SJSA1 (cell line): ENCODE data around the gene KLHL30. TPM values are rescaled to one million over a fixed set of nuclear protein-coding genes. Genes with fewer than 3 reads are reported as not detected.
A peak's percentile ranks its signal among the peaks of the same experiment; 100 is the strongest.
"Not testable (repeated sequence)": the region's sequence is repeated elsewhere in the genome, so short reads cannot be mapped to it uniquely, and the experiment has no call there.

Experiments
- DNase-seq, 2 experiments: peaks; one replicate each; pipeline ENCODE4 v3.0.0-alpha.2; 2015 to 2020; ENCODE audit warnings: low spot score in 2 of 2, low read depth in 1 of 2
- H3K27ac ChIP-seq: fragments of 250-450 bp; sonication (Bioruptor Pico); 2 replicates; pipeline ENCODE4 v1.5.1; 2020; ENCODE audit warnings: mild to moderate bottlenecking, moderate library complexity
- H3K27me3 ChIP-seq: fragments of 250-450 bp; sonication (Bioruptor Pico); replicated peaks from 2 replicates; pipeline ENCODE4 v1.5.1; 2020; ENCODE audit warnings: mild to moderate bottlenecking, moderate library complexity
- H3K36me3 ChIP-seq: fragments of 250-450 bp; sonication (Bioruptor Pico); 2 replicates; pipeline ENCODE4 v1.5.1; 2020; ENCODE audit warnings: mild to moderate bottlenecking
- H3K4me1 ChIP-seq: fragments of 250-450 bp; sonication (Bioruptor Pico); replicated peaks from 2 replicates; pipeline ENCODE4 v1.6.1; 2021; ENCODE audit warnings: mild to moderate bottlenecking
- H3K4me3 ChIP-seq: fragments of 250-450 bp; sonication (Bioruptor Pico); 2 replicates; pipeline ENCODE4 v1.5.1; 2020; ENCODE audit warnings: mild to moderate bottlenecking
- H3K9me3 ChIP-seq: fragments of 250-450 bp; sonication (Bioruptor Pico); replicated peaks from 2 replicates; pipeline ENCODE4 v1.5.1; 2020; ENCODE audit warnings: mild to moderate bottlenecking
- total RNA-seq: library from RNA; depleted of rRNA; stranded (reverse); fragments of >200 nt; shearing (Covaris generic); gene quantifications from 2 replicates; pipeline ENCODE4 v1.2.3, GENCODE V29; 2014

Gene KLHL30
- total RNA-seq, 1 experiment from 2014 or later = 1.5 TPM

DNA sequence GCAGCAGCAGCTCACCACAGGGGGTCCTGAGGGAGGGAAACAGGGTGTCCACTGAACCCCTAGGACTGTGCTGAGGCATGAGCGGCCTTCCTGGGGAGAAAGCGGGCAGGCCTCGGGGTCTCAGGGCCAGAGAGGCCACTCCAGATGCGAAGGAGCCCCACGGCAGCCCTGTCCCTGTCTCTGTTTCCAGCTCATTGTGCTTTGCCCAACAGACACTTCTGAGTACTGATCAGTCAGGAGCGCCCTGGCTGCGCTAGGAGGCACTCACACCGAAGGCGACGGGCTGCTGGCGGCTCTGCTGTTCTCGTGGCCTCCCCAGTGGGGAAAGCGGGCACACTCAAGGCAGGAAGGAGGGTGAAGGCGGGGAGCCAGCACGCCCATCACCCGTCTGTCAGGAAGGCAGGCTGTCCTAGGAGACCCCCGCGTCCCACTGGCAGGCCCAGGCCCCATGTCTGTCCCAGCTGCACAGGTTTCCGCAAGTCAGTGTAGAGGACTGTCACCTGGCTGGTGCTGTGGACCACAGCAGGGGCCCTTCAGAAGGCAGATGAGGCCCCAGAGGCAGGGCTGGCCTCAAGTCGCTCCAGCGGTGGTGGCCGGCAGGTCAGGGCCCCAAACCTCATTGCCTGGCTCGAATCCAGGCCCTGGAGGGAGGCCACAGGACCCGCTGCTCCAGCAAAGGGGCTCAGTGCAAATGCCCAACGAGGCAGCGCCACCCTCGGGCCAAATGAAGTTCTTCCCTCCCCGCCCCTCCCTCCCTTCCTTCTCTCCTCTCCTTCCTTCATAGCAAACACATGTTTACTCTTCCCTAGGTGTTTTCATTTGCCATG, 31.6 kb upstream of the KLHL30 start:
- DNase-seq = no peak
- Histone ChIP-seq H3K9me3 (no peaks in the 10 kb centered on the region), H3K4me1 (no peaks in the 10 kb centered on the region), H3K36me3 (no peaks in the 10 kb centered on the region), H3K4me3 (no peak overlapping the region), H3K27me3 (no peaks in the 10 kb centered on the region), H3K27ac (no peak overlapping the region)

DNA sequence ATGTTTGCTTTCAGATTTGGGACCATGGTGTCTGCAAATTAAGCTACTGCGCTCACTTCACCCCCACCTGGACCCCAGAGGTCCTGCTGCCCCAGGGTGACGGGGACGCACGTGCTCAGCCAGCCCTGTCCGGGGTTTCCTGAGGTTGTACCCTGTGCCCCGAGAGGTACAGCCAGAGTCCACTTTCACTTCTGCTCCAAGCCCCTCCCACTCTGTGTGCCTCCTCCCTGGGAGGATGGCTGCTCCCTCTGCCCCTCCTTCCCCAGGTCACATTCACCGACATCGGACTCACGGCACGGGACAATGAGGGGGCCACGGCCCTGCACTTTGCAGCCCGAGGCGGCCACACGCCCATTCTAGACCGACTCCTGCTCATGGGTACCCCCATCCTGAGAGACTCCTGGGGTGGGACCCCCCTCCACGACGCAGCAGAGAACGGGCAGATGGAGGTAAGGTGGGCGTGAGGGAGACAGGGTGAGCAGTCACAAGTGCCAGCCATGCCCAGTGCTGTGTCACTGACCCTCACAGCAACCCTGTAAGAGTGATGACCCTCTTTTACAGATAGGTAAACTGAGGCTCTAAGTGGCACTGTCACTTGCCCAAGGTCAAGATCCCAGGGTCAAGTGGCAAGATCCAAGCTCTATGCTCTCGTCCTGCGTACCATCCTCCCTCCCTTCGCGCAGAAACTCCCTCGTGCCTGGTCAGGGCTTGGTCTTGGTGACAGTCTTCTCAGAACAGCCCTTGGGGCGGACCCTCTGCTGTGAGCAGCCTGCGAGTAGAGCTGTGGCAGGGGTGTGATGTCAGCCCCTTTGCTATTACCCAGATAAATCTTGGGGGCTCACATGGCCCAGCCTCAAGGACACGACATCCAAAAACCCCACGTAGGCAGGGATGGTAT, 30.7 kb upstream of the KLHL30 start:
- Histone ChIP-seq H3K9me3 (no peaks in the 10 kb centered on the region), H3K27me3 (no peaks in the 10 kb centered on the region), H3K4me1 (no peaks in the 10 kb centered on the region)

GRCh38 chr2:238108423-238109183, 29.9 kb upstream of the KLHL30 start:
- Histone ChIP-seq H3K4me3 (no peak overlapping the region), H3K36me3 (no peaks in the 10 kb centered on the region), H3K9me3 (no peaks in the 10 kb centered on the region), H3K27ac (no peak overlapping the region), H3K4me1 (no peaks in the 10 kb centered on the region), H3K27me3 (no peaks in the 10 kb centered on the region)
- no peak for DNase-seq

More for the DNA sequence above, 30.7 kb upstream of the KLHL30 start:
- Histone ChIP-seq H3K27ac (no peak overlapping the region), H3K4me3 (no peak overlapping the region), H3K36me3 (no peaks in the 10 kb centered on the region)
- DNase-seq = no peak

GRCh38 chr2:238113611-238114010, 24.9 kb upstream of the KLHL30 start:
- Histone ChIP-seq H3K4me1 (peaks cover 11% of the 10 kb centered on the region), H3K27ac (no peak overlapping the region), H3K4me3 (no peak overlapping the region), H3K27me3 (no peaks in the 10 kb centered on the region), H3K36me3 (no peaks in the 10 kb centered on the region), H3K9me3 (no peaks in the 10 kb centered on the region)
- no peak for DNase-seq

- no peak for DNase-seq
These were observed 24.1 kb upstream of the KLHL30 start for GRCh38 chr2:238114331-238114841.

GRCh38 chr2:238114851-238115660, 23.4 kb upstream of the KLHL30 start:
- H3K4me3 ChIP-seq = no peak overlapping the region
- DNase-seq = no peak
- no peaks in the 10 kb centered on the region for H3K9me3 ChIP-seq
- H3K4me1 ChIP-seq = peaks cover 11% of the 10 kb centered on the region
- no peaks in the 10 kb centered on the region for H3K36me3 ChIP-seq
- H3K27me3 ChIP-seq = no peaks in the 10 kb centered on the region
- no peak overlapping the region for H3K27ac ChIP-seq

More at GRCh38 chr2:238114331-238114841, 24.1 kb upstream of the KLHL30 start:
- no peak overlapping the region for H3K4me3 ChIP-seq
- H3K36me3 ChIP-seq = no peaks in the 10 kb centered on the region
- H3K27ac ChIP-seq = no peak overlapping the region
- no peaks in the 10 kb centered on the region for H3K9me3 ChIP-seq
- peaks cover 11% of the 10 kb centered on the region for H3K4me1 ChIP-seq
- H3K27me3 ChIP-seq = no peaks in the 10 kb centered on the region

DNA sequence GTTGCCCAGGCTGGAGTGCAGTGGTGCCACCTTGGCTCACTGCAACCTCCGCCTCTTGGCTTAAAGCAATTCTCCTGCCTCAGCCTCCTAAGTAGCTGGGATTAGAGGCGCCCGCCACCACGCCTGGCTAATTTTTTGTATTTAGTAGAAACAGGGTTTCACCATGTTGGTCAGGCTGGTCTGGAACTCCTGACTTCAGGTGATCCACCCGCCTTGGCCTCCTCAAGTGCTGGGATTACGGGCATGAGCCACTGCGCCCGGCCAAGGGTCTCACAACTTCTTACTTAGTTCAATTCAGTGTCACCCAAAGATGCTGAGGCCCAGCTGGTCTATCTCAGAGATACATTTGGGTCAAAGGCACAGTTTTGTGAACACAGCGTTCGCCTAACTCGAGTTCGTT, 22.8 kb upstream of the KLHL30 start:
- H3K4me1 ChIP-seq = peaks cover 11% of the 10 kb centered on the region
- not testable (repeated sequence) for H3K27me3 ChIP-seq, H3K36me3 ChIP-seq

DNA sequence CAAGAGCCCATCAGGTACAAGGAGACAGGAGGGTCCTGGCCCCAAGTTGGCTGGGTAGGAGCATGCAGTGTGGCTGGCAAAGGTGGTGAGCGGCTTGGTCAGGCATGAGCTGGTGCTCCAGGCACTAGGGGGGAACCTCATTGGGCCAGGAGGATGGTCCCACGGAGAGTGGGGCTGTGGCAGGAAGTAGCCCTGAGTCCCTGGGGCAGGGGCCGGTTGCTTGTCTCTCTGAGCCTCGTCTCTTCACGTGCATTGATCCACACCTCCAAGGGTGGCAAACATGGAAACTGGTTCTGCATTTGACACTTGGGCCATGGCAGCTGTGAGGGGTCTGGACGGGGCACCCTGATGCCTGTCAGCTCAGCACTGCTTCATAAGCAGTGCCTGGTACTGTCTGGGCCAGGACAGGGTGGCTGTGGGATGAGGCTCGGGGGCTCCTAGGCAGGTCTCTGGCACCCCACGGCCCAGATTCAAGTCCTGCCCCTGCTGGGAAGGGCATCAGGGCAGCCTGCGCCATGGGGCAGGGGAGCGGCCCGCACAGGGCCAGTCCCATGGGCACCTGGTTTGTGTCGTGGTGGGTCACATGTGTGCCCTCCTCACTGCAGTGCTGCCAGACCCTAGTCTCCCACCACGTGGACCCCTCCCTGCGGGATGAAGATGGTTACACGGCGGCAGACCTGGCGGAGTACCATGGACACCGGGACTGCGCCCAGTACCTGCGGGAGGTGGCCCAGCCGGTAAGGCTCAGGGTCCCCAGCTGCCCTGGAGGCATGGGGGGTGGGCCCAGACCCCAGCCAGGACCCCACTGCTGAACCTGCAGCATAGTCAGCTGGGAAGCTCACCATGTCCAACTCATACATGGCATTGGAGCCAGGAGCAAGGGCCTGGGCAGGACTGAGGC, 21.9 kb upstream of the KLHL30 start:
- H3K4me1 ChIP-seq = peaks cover 11% of the 10 kb centered on the region
- no peaks in the 10 kb centered on the region for H3K36me3 ChIP-seq
- H3K9me3 ChIP-seq = no peaks in the 10 kb centered on the region
- H3K4me3 ChIP-seq = no peak overlapping the region
- H3K27me3 ChIP-seq = no peaks in the 10 kb centered on the region
- DNase-seq = no peak
- no peak overlapping the region for H3K27ac ChIP-seq

More for the DNA sequence above, 22.8 kb upstream of the KLHL30 start:
- H3K9me3 ChIP-seq, DNase-seq, H3K4me3 ChIP-seq, H3K27ac ChIP-seq: not testable (repeated sequence)

- no peaks in the 10 kb centered on the region for H3K9me3 ChIP-seq
- peak; percentile 26 to 63 for DNase-seq
- H3K4me3 ChIP-seq = no peak overlapping the region
- H3K36me3 ChIP-seq = no peaks in the 10 kb centered on the region
- H3K27me3 ChIP-seq = no peaks in the 10 kb centered on the region
- peaks cover 11% of the 10 kb centered on the region for H3K4me1 ChIP-seq
- no peak overlapping the region for H3K27ac ChIP-seq
These were observed 21.0 kb upstream of the KLHL30 start for GRCh38 chr2:238117199-238118154.

DNA sequence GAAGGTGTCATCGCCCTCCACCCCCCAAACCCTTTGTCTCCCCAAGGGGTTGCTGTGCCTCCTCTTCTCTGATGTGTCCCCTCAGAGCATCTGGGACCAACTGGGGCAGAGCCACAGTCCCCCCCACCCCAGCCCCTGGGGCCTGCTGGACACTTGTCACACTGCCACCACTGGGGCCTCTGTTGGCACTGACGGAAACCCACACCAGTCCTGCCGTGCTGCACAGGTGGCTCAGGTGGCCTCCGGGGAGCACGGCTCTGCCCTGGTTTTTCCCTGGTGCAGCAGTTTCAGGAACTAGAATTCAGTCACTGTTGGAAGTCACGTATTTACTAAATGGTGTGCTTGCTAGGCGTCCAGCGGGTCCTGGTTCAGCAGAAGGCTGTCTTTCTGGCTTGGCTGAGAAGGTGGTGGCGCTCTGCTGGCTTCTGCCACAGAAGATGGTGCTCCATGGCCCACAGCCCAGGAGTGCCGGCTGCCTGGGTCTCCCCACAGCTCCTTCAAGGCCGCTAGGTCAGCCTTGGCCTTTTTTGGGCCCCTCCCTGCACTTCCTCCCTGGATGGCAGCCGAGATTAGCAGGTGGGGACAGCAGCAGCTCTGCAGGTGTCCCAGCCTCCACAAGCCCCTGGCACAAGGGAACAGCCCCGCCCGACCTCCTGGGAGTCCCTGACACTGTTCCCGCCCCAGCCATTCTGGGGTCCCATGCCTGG, 18.6 kb upstream of the KLHL30 start:
- Histone ChIP-seq H3K9me3 (no peaks in the 10 kb centered on the region), H3K36me3 (no peaks in the 10 kb centered on the region), H3K27me3 (no peaks in the 10 kb centered on the region), H3K4me1 (peaks cover 11% of the 10 kb centered on the region), H3K4me3 (no peak overlapping the region), H3K27ac (no peak overlapping the region)
- no peak for DNase-seq
